ENCODE results near the gene JDP2.

The JDP2 gene

DNA sequence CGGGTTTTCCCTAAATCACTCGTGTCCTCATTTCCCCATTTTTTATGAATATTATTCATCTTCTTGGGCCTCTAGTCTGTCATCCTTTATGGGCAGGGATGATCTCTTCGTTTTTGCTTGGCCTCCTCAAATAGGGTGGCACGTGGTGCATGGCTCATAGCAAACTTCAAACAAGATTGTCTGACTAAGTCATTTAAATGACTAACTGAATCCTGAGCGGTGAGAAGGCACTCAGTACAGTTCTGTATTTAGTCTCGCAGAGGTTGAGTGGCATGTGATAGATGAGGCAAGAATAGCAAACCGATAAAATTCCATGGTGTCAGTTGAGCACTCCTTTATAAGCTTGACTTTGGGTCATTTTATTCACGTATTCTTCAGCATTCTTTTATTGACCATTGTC is 5.7 kb upstream of the JDP2 start:
- Histone ChIP-seq H3K9ac (no peak overlapping the region), H3K27ac (no peak overlapping the region), H3K4me2 (no peak overlapping the region), H2AFZ (ENCODE audit: low read depth) (no peak overlapping the region), H3K4me1 (ENCODE audit: low read depth, poor library complexity, severe bottlenecking) (peaks cover 13% of the 10 kb centered on the region), H3K4me3 (IDR thresholded peaks at IDR 0.05; ENCODE audit: insufficient read depth, low read depth, low read length) (no peak overlapping the region), H3K36me3 (ENCODE audit: insufficient read depth) (no peaks in the 10 kb centered on the region), H4K20me1 (ENCODE audit: insufficient read depth) (no peaks in the 10 kb centered on the region), H3K27me3 (ENCODE audit: insufficient read depth, low read depth) (no peaks in the 10 kb centered on the region), H3K79me2 (ENCODE audit: insufficient read depth, low read depth) (no peaks in the 10 kb centered on the region)
- TF ChIP-seq, protein P1, sequence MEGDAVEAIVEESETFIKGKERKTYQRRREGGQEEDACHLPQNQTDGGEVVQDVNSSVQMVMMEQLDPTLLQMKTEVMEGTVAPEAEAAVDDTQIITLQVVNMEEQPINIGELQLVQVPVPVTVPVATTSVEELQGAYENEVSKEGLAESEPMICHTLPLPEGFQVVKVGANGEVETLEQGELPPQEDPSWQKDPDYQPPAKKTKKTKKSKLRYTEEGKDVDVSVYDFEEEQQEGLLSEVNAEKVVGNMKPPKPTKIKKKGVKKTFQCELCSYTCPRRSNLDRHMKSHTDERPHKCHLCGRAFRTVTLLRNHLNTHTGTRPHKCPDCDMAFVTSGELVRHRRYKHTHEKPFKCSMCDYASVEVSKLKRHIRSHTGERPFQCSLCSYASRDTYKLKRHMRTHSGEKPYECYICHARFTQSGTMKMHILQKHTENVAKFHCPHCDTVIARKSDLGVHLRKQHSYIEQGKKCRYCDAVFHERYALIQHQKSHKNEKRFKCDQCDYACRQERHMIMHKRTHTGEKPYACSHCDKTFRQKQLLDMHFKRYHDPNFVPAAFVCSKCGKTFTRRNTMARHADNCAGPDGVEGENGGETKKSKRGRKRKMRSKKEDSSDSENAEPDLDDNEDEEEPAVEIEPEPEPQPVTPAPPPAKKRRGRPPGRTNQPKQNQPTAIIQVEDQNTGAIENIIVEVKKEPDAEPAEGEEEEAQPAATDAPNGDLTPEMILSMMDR (conservative IDR thresholded peaks at IDR 0.05; ENCODE audit: low read depth, low read length): no peak

DNA sequence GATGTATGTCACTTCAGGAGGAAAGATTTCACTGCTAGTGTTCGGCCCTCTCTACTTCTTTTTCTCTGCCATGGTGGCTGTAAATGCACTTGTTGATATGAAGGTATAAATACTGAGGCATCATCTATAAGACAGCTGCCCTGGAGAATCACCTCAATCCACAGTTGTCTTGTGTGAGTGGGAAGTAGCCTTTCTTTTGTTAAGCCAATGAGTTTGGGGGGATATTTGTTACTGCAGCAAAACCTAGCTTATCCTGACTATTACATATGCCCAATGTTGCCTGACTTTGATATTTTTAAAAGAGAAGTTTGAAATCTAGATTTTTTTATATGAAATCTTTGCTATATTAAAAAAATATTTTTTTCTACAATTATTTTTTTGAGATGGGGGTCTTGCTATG is 3.3 kb upstream of the JDP2 start:
- Histone ChIP-seq H3K27ac (no peak overlapping the region), H4K20me1 (ENCODE audit: insufficient read depth) (no peaks in the 10 kb centered on the region), H3K4me3 (IDR thresholded peaks at IDR 0.05; ENCODE audit: insufficient read depth, low read depth, low read length) (no peak overlapping the region), H3K4me1 (ENCODE audit: low read depth, poor library complexity, severe bottlenecking) (peaks cover 13% of the 10 kb centered on the region), H3K9ac (no peak overlapping the region), H3K4me2 (no peak overlapping the region), H2AFZ (ENCODE audit: low read depth) (no peak overlapping the region), H3K36me3 (ENCODE audit: insufficient read depth) (no peaks in the 10 kb centered on the region), H3K79me2 (ENCODE audit: insufficient read depth, low read depth) (no peaks in the 10 kb centered on the region), H3K27me3 (ENCODE audit: insufficient read depth, low read depth) (0 out of 2 replicates have a peak, but pooled peaks cover 4% of the 10 kb centered on the region)
- TF ChIP-seq, protein P1 (conservative IDR thresholded peaks at IDR 0.05; ENCODE audit: low read depth, low read length): no peak

DNA sequence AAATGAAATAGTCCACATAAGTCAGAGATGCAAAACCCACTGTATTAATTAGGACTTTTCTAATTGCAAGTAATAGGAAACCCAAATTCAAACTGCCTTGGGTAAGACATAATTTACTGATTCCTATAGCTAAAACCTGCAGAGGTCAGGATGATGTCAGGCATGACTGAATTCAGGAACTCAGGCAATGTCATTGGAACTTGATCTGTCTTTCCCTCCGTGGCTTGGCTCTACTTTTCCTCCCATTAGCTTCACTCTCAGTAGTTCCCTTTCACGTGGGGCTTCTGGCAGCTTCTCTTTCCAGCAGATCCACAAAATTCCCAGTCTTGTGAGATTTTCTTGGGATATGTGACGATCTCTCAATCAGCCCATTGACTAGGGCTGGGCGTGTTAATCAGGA is 2.4 kb upstream of the JDP2 start:
- Histone ChIP-seq H3K4me2 (no peak overlapping the region), H2AFZ (ENCODE audit: low read depth) (no peak overlapping the region), H4K20me1 (ENCODE audit: insufficient read depth) (no peaks in the 10 kb centered on the region), H3K9ac (no peak overlapping the region), H3K36me3 (ENCODE audit: insufficient read depth) (no peaks in the 10 kb centered on the region), H3K4me1 (ENCODE audit: low read depth, poor library complexity, severe bottlenecking) (peaks cover 13% of the 10 kb centered on the region), H3K27me3 (ENCODE audit: insufficient read depth, low read depth) (0 out of 2 replicates have a peak, but pooled peaks cover 4% of the 10 kb centered on the region), H3K79me2 (ENCODE audit: insufficient read depth, low read depth) (no peaks in the 10 kb centered on the region), H3K27ac (no peak overlapping the region), H3K4me3 (IDR thresholded peaks at IDR 0.05; ENCODE audit: insufficient read depth, low read depth, low read length) (no peak overlapping the region)
- TF ChIP-seq, protein P1 (conservative IDR thresholded peaks at IDR 0.05; ENCODE audit: low read depth, low read length): no peak

DNA sequence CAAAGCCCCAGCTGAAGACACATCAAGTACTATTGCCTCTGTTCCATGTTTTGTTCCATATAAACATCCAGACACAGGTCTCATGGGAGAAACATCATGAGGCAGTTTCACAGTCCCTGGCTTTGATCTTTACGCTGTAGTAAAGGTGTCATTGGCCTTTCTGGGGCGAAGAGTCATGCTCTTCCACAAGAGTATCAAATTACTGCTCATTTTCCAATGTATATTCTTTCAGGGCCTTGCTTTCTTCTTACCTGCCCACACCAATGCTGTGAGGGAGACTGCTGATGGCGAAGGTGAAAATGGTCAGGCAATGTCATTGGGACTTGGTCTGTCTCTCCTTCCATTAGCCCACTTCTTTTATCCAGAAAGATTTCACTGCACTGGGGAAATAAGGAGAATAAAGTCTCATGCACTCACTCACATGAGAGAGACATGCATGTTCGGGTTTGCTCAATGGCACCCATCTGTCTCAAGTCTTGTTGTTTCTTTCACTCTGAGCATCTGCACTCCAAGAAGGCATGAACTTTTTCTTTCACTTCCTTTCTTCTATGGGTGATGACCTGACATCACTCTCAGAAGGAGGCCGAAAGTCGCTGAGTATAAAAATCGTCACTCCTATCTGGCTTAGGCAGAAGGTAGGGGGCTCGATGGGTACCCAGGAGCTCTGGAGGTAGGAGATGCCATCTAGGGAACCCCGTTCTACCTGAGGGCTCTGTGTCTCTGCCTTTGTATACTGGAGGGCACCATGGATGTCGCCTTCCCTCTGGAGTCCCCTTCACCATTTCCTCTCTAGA is 1.3 kb upstream of the JDP2 start:
- H3K36me3 ChIP-seq (ENCODE audit: insufficient read depth): no peaks in the 10 kb centered on the region
- H3K27ac ChIP-seq: no peak overlapping the region
- peaks cover 13% of the 10 kb centered on the region for H3K4me1 ChIP-seq (ENCODE audit: low read depth, poor library complexity, severe bottlenecking)
- no peak overlapping the region; the same call in 1 of the 2 replicates for H3K9ac ChIP-seq
- peak overlapping the region; percentile 69 for H2AFZ ChIP-seq (ENCODE audit: low read depth)
- H3K4me3 ChIP-seq (IDR thresholded peaks at IDR 0.05; ENCODE audit: insufficient read depth, low read depth, low read length): no peak overlapping the region
- peak overlapping the region; percentile 64 for H3K4me2 ChIP-seq
- no peaks in the 10 kb centered on the region for H3K79me2 ChIP-seq (ENCODE audit: insufficient read depth, low read depth)
- TF ChIP-seq, protein P1 (conservative IDR thresholded peaks at IDR 0.05; ENCODE audit: low read depth, low read length): no peak
- no peaks in the 10 kb centered on the region for H4K20me1 ChIP-seq (ENCODE audit: insufficient read depth)
- H3K27me3 ChIP-seq (ENCODE audit: insufficient read depth, low read depth): 0 out of 2 replicates have a peak, but pooled peaks cover 4% of the 10 kb centered on the region

Data from KMS-11 (cell line).